Kidney (tissue), 14 donors: Measurements from ENCODE around the gene MOB3B. TPM values are rescaled to one million over a fixed set of nuclear protein-coding genes. Genes with fewer than 3 reads are reported as not detected.

Experiments used
- DNase-seq, 5 donors: peaks; one replicate each; pipeline ENCODE4 v3.0.0-alpha.2; 2013 to 2020
- FAIRE-seq: peaks from 2 replicates; lab custom pipeline; 2012; peaks lifted over from hg19 to GRCh38; lab: Jason Lieb, UNC
- H3K27ac ChIP-seq, 2 donors: one replicate each; pipeline ENCODE4 v1.7.0; 2013; ENCODE audit warnings: low read depth in 2 of 2, low read length in 2 of 2, inconsistent platforms in 1 of 2
- H3K27me3 ChIP-seq: one replicate; pipeline ENCODE4 v1.7.1; 2013; ENCODE audit warnings: low read length, inconsistent platforms; ENCODE audit not compliant: control insufficient read depth, insufficient read depth
- H3K36me3 ChIP-seq, 3 donors: one replicate each; pipeline versions ENCODE4 v1.7.0 to v1.7.1; 2013; ENCODE audit warnings: low read length in 3 of 3, control low read depth in 1 of 3, inconsistent platforms in 1 of 3; ENCODE audit not compliant: insufficient read depth in 3 of 3, control insufficient read depth in 2 of 3
- H3K4me1 ChIP-seq, 3 donors: one replicate each; pipeline versions ENCODE4 v1.7.0 to v1.7.1; 2013; ENCODE audit warnings: low read length in 3 of 3, inconsistent platforms in 1 of 3, low read depth in 1 of 3; ENCODE audit not compliant: control insufficient read depth in 2 of 3, insufficient read depth in 2 of 3
- H3K4me3 ChIP-seq, 3 donors: one replicate each; pipeline versions ENCODE4 v1.7.0 to v1.8.1; 2013; ENCODE audit warnings: low read length in 3 of 3, control low read depth in 1 of 3, inconsistent platforms in 1 of 3
- H3K9ac ChIP-seq, 3 donors: one replicate each; pipeline versions ENCODE4 v1.7.0 to v1.7.1; 2013; ENCODE audit warnings: low read length in 3 of 3, control low read depth in 1 of 3, inconsistent platforms in 1 of 3
- H3K9me3 ChIP-seq, 3 donors: one replicate each; pipeline versions ENCODE4 v1.7.0 to v1.7.1; 2013; ENCODE audit warnings: low read length in 3 of 3, control low read depth in 1 of 3, inconsistent platforms in 1 of 3; ENCODE audit not compliant: control insufficient read depth in 2 of 3, insufficient read depth in 1 of 3
- CTCF ChIP-seq: IDR thresholded peaks from 3 replicates; pipeline ENCODE4 v1.5.1; 2012; ENCODE audit warnings: mild to moderate bottlenecking, moderate library complexity, borderline replicate concordance; ENCODE audit not compliant: insufficient read depth; ENCODE audit errors: extremely low read depth
- intact Hi-C: fragments of 100-400 bp; cut with DNase I; formaldehyde crosslinking; loops from one replicate; pipeline ENCODE4 v1.11.1; 2022
- polyA plus RNA-seq: library from polyadenylated mRNA; stranded (reverse); fragments of 350-450 nt; fragmentation: Illumina TruSeq; extraction: RNeasy Lipid Tissue Mini Kit (QIAGEN cat#74804); gene quantifications from one replicate; pipeline ENCODE4 v1.2.3, GENCODE V29; 2014; ENCODE audit warnings: low read depth, low replicate concordance; ENCODE audit not compliant: insufficient read depth
- total RNA-seq: library from RNA; stranded (reverse); fragmentation: NEBNext Ultra II Directional; extraction: Animal tissue kit (Norgen Biotek cat#: 25700); gene quantifications from one replicate; pipeline ENCODE4 v1.2.1, GENCODE V29; 2021
- donor health status: control.
- donor health status: control.
- donor health status: control.
- donor health status: control.
- donor health status: control.
- donor health status: DM: yes; HTN: yes; CAD: no.
- donor health status: Normal renal cell carcinoma (clear cell type).

MOB3B gene
- total and polyA plus RNA-seq, 2 donors from 2014 or later: 5.9 to 22.5 TPM

DNA sequence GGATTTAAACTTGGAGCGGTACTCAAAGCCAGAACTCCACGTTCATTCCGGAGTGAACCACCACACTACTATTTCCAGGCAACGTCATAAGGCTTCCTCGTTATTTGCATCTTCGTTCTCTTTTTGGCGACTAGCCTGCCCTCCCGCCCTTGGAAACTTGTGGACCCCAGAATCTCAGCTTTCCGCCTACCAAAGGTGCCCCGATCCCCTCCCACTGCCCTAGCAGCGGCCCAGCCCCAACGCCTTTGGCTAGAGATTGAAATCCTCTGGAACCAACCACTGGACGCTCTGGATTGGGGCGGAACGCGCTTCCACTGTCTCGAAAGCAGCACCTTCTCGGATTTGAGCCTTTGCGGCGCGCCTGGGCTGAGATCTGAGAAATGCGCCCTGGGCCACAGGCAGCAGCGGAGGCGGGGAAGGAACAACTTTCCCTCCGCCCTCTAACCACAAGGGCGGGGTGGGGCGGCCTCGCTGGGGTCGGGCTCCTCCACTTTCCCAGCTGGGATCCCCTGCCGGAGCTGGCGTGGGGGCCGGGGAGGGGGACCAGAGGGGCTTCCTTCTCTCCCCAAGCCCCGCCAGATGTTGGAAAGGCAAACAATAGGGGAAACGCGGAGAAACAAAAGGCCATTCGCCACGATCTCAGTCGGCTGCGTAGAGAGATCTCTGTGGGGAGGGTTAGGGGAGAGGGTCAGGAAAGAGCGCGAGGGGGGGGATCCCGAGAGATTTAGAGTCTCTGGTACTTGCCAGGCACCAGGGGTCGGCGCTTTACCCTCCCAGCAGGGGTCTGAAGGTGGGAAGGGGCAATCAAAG, 1.3 kb downstream of the MOB3B start:
- H3K27me3 ChIP-seq: no peaks in the 10 kb centered on the region
- intact Hi-C loops: loop anchor here (10.0 kb wide), 1 partner anchor 193 kb away; no protein-coding TSS in a partner anchor
- peak overlapping the region; percentile 82 for H3K27ac ChIP-seq
- peak overlapping the region; percentile 63 to 81 (median 77) for H3K9ac ChIP-seq
- FAIRE-seq: peak; percentile 19
- TF ChIP-seq CTCF: peak; percentile 10
- H3K36me3 ChIP-seq: peaks cover 0 to 2% (median 0%) of the 10 kb centered on the region in 3 donors
- H3K4me3 ChIP-seq: peak overlapping the region; percentile 77 to 89 (median 83)
- DNase-seq: peak; percentile 84 to 92 (median 91)
- H3K9me3 ChIP-seq: no peaks in the 10 kb centered on the region
- H3K4me1 ChIP-seq: peaks cover 0 to 7% (median 4%) of the 10 kb centered on the region in 3 donors

GRCh38 chr9:27527702-27528075, 1.9 kb downstream of the MOB3B start:
- Histone ChIP-seq H3K9ac (peak overlapping the region; percentile 14 to 77 (median 54)), H3K4me3 (peak overlapping the region; percentile 67 to 89 (median 83)), H3K27ac (peak overlapping the region; percentile 82), H3K36me3 (peaks cover 0 to 2% (median 0%) of the 10 kb centered on the region in 3 donors), H3K4me1 (peaks cover 0 to 7% (median 4%) of the 10 kb centered on the region in 3 donors), H3K9me3 (no peaks in the 10 kb centered on the region), H3K27me3 (no peaks in the 10 kb centered on the region)
- no peak for FAIRE-seq
- intact Hi-C loops: loop anchor here (10.0 kb wide), 1 partner anchor 193 kb away; no protein-coding TSS in a partner anchor
- DNase-seq: peak in 1 of 5 donors; percentile 11
- no peak for TF ChIP-seq CTCF

GRCh38 chr9:27524236-27524635, 5.4 kb downstream of the MOB3B start, which contains the start of gene IFNK:
Gene IFNK, plus strand, starts transcription at chr9:27524290. Its CDS starts 47 bp downstream, at chr9:27524337.
- Histone ChIP-seq H3K27me3 (no peaks in the 10 kb centered on the region), H3K4me1 (peaks cover 0 to 7% (median 4%) of the 10 kb centered on the region in 3 donors), H3K27ac (no peak within 1 kb of the TSS), H3K36me3 (peaks cover 0 to 2% (median 0%) of the 10 kb centered on the region in 3 donors), H3K4me3 (no peak within 1 kb of the TSS), H3K9ac (no peak within 1 kb of the TSS), H3K9me3 (no peaks in the 10 kb centered on the region)
- no peak for TF ChIP-seq CTCF
- FAIRE-seq: no peak
- DNase-seq: no peak
- intact Hi-C loops: loop anchor here (10.0 kb wide), 1 partner anchor 189 kb away; no protein-coding TSS in a partner anchor
